Astrocyte of the spinal cord (primary cell): ENCODE measurements around the gene SELENOP.

Experiments
- DNase-seq: peaks from one replicate; pipeline ENCODE4 v3.0.0; 2011; ENCODE audit warnings: low read depth, low spot score
- H3K4me3 ChIP-seq: 2 replicates; pipeline ENCODE4 v1.5.1; 2011; ENCODE audit warnings: low read depth, mild to moderate bottlenecking, low read length, moderate library complexity
- in situ Hi-C: cut with HindIII; loops from 2 replicates; pipeline ENCODE4 v1.10.0; 2017; ENCODE audit warnings: low sequenced_read_pairs
- TF ChIP-seq, protein P1 (sequence below): IDR thresholded peaks from 2 replicates; pipeline ENCODE4 v1.5.1; 2012; ENCODE audit warnings: low read depth, mild to moderate bottlenecking, low read length, inconsistent platforms

Gene SELENOP, protein sequence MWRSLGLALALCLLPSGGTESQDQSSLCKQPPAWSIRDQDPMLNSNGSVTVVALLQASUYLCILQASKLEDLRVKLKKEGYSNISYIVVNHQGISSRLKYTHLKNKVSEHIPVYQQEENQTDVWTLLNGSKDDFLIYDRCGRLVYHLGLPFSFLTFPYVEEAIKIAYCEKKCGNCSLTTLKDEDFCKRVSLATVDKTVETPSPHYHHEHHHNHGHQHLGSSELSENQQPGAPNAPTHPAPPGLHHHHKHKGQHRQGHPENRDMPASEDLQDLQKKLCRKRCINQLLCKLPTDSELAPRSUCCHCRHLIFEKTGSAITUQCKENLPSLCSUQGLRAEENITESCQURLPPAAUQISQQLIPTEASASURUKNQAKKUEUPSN

DNA sequence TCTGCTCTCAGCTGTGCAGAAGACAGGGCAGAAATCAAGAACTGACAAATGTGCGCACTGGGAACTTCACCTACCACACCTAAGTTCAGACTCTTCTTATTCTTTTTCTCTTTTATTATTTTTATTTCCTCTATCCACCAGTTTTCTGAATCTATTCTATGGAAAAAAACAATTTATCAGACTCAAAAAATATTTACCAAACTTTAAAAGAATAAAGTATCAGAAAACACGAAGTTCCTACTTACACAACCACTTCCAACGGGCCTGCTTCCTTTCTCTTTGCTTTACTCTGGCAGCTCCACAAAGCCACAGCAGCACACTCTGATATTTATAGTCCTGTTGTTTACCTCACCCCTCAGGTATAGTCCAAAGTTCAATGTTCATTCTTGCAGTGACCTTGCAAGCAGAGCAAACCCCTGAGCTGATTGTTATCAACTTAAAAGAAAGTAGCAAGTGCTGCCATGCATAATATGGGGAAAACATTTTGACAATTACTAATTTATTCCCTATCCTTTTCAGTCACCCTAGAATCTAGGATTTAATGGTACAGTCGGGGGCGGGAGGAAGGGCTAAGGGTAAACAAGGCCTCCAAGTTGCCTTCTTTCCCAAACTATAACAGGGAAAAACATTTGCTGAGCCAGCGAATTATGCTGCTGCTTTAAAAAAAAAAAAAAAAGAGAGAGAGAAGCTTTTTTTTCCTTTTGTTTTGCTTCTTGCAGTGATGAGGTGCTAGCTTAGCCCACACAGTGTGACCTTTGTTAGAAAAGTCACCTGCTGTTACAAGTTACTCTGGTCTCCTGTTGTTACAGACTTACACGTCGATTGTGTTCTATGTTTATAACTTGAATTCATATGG is at the start of gene SELENOP:
Gene SELENOP, minus strand, starts transcription at position 302 of the 856 bp plus-strand sequence. CDS start 3,539 bp downstream, outside the sequence.
- in situ Hi-C loops, result no loop called here
- peak; percentile 56 for DNase-seq
- H3K4me3 ChIP-seq, result peak within 1 kb of the TSS; percentile 7
- TF ChIP-seq, protein P1, sequence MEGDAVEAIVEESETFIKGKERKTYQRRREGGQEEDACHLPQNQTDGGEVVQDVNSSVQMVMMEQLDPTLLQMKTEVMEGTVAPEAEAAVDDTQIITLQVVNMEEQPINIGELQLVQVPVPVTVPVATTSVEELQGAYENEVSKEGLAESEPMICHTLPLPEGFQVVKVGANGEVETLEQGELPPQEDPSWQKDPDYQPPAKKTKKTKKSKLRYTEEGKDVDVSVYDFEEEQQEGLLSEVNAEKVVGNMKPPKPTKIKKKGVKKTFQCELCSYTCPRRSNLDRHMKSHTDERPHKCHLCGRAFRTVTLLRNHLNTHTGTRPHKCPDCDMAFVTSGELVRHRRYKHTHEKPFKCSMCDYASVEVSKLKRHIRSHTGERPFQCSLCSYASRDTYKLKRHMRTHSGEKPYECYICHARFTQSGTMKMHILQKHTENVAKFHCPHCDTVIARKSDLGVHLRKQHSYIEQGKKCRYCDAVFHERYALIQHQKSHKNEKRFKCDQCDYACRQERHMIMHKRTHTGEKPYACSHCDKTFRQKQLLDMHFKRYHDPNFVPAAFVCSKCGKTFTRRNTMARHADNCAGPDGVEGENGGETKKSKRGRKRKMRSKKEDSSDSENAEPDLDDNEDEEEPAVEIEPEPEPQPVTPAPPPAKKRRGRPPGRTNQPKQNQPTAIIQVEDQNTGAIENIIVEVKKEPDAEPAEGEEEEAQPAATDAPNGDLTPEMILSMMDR, result no peak

DNA sequence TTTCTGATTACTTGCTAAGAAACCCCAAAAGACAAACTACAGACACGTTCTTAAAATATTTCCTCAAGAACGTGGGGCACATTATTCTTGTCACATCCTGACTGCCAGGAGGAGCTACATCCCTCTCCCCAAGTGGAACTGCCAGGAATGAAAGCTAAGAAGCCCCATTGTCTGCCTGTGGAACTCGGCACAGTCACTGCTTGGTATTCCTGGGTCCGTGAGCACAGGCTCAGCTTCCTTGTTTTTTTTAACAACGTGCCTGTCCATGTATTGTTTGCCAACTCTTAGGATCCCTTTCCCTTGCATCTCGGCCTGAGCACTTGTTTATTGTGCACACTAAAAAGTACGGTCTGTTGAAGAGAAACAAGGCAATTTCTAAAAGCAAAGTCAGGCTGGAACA is 47.0 kb upstream of the SELENOP start:
- in situ Hi-C loops, result no loop called here
- H3K4me3 ChIP-seq, result no peak overlapping the region
- DNase-seq, result no peak
- TF ChIP-seq, protein P1, result no peak

DNA sequence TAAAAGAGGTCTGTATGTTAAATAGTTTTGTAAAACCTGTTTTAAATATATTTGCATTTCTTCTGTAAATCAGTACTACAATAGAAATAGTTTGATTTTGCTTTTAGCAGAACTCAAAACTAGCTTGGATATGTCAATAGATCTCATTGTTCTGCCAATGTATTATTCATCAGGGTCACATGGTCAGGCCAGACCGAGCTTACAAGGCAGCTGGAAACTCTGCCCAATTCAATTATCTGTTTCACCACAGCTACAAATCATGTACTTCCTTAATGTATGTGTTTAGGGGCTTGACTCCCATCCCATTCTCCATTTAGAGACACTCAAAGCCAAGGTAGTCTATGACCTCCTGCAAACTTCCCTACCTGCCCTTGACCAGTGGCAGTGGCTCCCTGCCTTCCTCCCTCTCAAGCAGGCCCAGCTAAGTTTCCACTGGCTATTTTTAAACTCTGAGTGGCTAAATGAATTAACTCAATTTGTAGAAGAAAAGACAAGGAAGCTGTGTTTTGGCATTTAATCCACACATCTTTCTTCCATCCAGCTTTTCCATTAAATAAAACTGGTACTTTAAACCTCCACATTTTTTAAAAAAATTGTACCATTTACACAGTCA is 46.4 kb upstream of the SELENOP start:
- TF ChIP-seq, protein P1, result no peak
- peak; percentile 23 for DNase-seq
- in situ Hi-C loops, result no loop called here
- no peak overlapping the region for H3K4me3 ChIP-seq

DNA sequence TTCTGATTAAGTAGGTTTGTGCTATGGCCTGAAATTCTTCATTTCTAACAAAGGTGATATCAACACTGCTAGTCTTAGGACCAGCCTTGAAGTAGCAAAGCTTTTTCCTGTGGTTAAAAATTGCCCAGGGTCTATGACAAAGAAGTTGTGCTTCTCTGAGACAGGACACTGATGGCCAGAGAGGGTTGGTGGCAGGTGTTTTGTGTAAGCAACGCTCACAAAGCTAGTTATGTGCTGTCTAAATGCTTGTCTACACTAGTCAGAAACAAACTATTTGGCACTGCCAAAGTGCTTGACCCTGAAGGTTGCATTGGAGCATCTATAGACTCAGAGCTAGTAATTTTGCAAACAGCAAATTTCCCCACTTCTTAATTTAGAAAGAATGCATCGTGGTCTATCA is 44.1 kb upstream of the SELENOP start:
- in situ Hi-C loops, result no loop called here
- TF ChIP-seq, protein P1, result no peak
- H3K4me3 ChIP-seq, result no peak overlapping the region
- DNase-seq, result no peak

DNA sequence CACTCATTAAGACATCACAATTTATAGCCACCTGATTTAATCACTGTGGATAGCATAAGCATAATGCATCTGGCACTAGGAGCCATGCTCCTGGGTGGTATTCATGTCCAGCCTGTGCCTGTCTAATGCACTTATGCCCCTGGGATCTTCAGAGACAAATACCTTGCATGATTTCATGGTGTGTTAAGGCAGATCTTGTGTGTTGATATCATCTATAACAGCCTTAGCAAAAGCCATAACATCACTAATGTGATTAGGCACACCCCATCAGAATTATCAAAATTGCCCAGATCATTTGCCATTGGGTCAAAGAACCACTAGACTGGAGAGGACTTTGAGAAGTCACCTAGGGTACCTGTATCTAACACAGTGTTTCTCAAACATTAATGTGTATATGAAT is 43.7 kb upstream of the SELENOP start:
- TF ChIP-seq, protein P1, result no peak
- no peak for DNase-seq
- no peak overlapping the region for H3K4me3 ChIP-seq
- in situ Hi-C loops, result no loop called here

DNA sequence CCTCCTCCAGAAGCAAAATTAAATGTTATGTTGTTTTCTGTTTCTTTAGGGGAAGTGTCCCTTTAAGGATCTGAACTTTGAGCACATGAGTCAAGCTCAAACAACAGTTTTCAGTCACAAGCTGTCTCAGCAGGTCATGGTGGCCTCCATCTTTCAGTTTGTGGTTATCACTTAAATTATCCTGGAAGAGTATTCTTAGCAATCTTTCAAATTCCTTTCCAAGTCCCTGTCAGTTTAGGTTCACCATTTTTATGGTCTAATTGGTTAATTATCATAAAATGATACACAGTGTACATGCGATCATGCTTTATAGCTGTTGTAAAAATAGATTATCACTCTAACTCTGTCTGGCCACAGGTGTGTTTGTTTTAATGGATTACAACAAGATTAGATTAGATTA is 43.1 kb upstream of the SELENOP start:
- no peak for DNase-seq
- in situ Hi-C loops, result no loop called here
- no peak overlapping the region for H3K4me3 ChIP-seq
- TF ChIP-seq, protein P1, result no peak
